Muscle layer of duodenum (tissue), 2 donors: ENCODE measurements around the gene SRSF3.

Experiments
- H3K27ac ChIP-seq: one replicate; pipeline ENCODE4 v1.7.0; 2013; ENCODE audit warnings: mild to moderate bottlenecking, low read length
- H3K27me3 ChIP-seq: one replicate; pipeline ENCODE4 v1.7.0; 2013; ENCODE audit warnings: low read depth, mild to moderate bottlenecking, control low read depth, low read length
- H3K36me3 ChIP-seq, 2 donors: one replicate each; pipeline ENCODE4 v1.7.0; 2013; ENCODE audit warnings: low read length in 2 of 2, control low read depth in 1 of 2, mild to moderate bottlenecking in 1 of 2; ENCODE audit not compliant: insufficient read depth in 2 of 2, control insufficient read depth in 1 of 2
- H3K4me1 ChIP-seq, 2 donors: one replicate each; pipeline ENCODE4 v1.7.0; 2013; ENCODE audit warnings: low read length in 2 of 2, mild to moderate bottlenecking in 2 of 2, control low read depth in 1 of 2, moderate library complexity in 1 of 2; ENCODE audit not compliant: insufficient read depth in 2 of 2, control insufficient read depth in 1 of 2
- H3K4me3 ChIP-seq, 2 donors: one replicate each; pipeline ENCODE4 v1.7.0; 2013; ENCODE audit warnings: low read length in 2 of 2, low read depth in 1 of 2, mild to moderate bottlenecking in 1 of 2
- H3K9me3 ChIP-seq, 2 donors: one replicate each; pipeline ENCODE4 v1.7.0; 2013; ENCODE audit warnings: low read length in 2 of 2, control low read depth in 1 of 2, mild to moderate bottlenecking in 1 of 2; ENCODE audit not compliant: control insufficient read depth in 1 of 2
- donor health status: healthy.

The SRSF3 gene

DNA sequence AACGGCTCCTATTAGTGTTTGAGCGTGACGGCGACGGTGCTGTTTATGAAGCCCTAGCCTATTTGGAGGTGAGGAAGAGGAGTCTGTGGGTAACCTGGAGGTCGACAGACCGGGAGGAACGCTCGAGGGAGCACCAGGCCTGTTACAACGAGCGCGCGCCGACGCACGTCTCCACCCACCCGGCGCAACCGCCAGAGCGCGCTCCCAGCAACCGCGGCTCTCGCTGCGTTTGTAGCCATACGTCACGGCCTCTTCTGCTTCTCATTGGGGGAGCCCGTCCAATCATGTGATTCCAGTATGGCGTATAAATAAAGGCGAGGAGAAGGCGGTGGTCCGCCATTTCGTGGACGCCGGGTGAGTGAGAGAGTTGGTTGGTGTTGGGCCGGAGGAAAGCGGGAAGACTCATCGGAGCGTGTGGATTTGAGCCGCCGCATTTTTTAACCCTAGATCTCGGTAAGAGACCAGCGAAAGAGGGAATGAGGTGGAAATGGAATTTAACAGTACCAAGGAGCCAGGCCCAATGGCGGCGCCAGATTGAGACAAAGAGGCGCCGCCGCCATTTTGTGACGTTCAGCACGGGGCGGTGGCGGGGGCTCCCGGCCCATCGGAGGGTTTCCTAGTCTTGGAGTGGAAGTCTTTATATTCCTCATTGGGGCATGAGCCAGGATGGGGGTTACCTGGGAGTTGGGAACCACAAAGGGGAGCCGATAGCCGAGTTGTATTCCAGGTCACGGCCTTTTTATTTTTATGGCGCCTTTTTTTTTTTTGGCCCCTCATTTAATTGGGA, at the start of gene SRSF3:
SRSF3 (plus strand) TSS at position 334 of the 787 bp plus-strand sequence. CDS start 2,401 bp downstream, outside the sequence.
- Histone ChIP-seq H3K36me3 (peaks cover 7 to 30% of the 10 kb centered on the region in 2 donors), H3K4me1 (peaks cover 0 to 23% of the 10 kb centered on the region in 2 donors), H3K27ac (peak within 1 kb of the TSS; percentile 100)

DNA sequence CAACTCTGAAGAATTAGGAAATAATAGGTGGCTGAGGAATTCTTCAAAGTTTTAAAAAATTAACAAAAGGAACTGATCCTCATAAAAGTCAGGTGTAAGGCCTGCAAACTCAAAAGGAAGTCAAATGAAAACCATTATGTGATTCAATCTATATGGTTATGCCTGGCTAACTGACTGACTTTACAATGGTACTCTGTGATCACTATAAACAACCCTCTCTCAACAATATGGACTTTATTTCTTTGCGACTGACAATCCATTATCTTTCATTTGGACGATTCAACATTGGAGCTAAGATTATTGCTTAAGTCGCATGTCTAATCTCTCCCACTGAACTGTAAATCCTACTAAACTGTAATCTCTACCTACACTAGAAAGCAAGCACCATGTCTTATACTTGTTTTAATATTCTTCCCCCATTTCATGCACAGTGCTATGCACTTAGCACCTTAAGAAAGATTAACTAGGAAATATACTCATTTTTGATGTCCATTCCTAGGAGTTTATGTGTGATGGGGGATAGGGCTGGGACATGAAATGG, 48.3 kb upstream of the SRSF3 start:
- no peaks in the 10 kb centered on the region for H3K9me3 ChIP-seq
- peak overlapping the region; percentile 99 for H3K27ac ChIP-seq
- peaks cover 0 to 4% of the 10 kb centered on the region in 2 donors for H3K36me3 ChIP-seq
- peaks cover 11 to 28% of the 10 kb centered on the region in 2 donors for H3K4me1 ChIP-seq
- H3K27me3 ChIP-seq: no peaks in the 10 kb centered on the region
- H3K4me3 ChIP-seq: peak overlapping the region; percentile 89 to 99

More for the DNA sequence above, at the start of gene SRSF3:
- H3K9me3 ChIP-seq: no peaks in the 10 kb centered on the region
- H3K27me3 ChIP-seq: no peaks in the 10 kb centered on the region
- peak within 1 kb of the TSS; percentile 95 to 99 for H3K4me3 ChIP-seq

DNA sequence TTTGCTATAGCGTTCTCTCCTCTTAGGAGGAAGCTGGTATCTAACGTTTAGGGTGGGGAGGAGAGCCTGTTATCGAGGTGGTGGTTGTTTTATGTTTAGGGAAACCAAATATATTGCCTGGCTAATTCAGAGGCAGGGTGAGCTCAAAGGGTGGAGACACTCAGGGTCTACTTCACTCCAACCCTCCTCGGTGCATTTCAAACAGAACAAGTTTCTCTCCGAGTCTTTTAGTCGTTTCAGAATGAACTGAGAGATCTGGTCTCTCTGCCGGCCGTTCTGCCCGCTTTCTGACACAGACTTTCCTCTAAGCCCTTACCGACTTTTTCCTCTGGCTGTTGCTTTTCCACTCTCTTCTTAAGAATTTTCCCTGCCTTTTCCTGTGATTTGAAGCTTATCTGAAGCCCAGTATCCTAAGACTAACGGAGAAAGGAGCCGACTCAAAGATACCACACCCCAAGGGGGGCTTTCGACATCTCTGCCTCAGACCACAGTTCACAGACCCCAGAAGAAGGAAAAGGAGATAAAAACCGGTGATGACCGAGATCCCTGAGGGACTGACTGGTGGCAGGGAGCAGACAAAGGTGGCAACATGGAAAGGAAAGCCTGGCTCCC, 47.7 kb upstream of the SRSF3 start:
- peaks cover 0 to 2% of the 10 kb centered on the region in 2 donors for H3K36me3 ChIP-seq
- H3K27me3 ChIP-seq: no peaks in the 10 kb centered on the region
- H3K4me1 ChIP-seq: peaks cover 11 to 28% of the 10 kb centered on the region in 2 donors
- H3K9me3 ChIP-seq: no peaks in the 10 kb centered on the region
- peak overlapping the region; percentile 99 for H3K27ac ChIP-seq
- H3K4me3 ChIP-seq: peak overlapping the region; percentile 89 to 99

DNA sequence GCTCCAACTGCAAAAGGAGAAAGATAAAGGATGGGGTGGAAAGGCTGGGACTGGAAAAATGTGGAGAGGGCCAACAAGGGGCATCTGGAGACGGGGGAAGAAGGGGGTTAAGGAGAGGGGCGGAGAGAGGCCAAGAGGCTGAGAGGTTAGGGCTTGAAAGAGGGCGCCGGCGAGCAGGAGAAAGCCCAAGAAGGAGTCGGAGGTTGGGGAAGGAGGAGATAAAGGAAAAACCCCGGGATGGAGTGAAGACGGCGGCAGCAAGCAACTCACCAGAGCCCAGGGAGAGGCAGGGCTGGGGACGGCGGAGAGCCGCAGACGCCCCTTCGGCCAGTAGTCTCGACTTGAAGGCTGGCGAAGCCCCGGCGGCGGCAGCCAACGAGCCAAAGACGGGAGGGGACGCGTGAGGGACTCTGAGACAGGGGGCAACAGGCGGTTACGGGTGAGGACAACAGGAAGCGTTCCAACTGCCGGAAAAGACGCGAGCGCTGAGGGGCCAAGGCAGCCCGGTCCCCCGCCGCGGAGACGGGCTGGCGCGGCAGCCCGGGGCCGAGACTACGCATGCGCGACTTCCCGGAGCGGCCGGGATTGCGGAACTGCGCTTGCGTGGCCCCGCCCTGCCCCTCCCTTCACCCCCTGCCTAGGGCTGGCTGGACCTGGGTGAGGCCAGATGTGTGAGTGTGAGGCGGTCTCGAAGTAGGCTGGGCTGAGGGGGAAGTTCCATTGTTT, 47.1 kb upstream of the SRSF3 start, which contains the start of gene STK38:
STK38 (minus strand) TSS at position 560 of the 726 bp plus-strand sequence. CDS start 7,277 bp downstream, outside the sequence.
- Histone ChIP-seq H3K4me1 (peaks cover 11 to 28% of the 10 kb centered on the region in 2 donors), H3K36me3 (no peaks in the 10 kb centered on the region), H3K27ac (peak within 1 kb of the TSS; percentile 99), H3K9me3 (no peaks in the 10 kb centered on the region), H3K4me3 (peak within 1 kb of the TSS; percentile 89 to 99), H3K27me3 (no peaks in the 10 kb centered on the region)

DNA sequence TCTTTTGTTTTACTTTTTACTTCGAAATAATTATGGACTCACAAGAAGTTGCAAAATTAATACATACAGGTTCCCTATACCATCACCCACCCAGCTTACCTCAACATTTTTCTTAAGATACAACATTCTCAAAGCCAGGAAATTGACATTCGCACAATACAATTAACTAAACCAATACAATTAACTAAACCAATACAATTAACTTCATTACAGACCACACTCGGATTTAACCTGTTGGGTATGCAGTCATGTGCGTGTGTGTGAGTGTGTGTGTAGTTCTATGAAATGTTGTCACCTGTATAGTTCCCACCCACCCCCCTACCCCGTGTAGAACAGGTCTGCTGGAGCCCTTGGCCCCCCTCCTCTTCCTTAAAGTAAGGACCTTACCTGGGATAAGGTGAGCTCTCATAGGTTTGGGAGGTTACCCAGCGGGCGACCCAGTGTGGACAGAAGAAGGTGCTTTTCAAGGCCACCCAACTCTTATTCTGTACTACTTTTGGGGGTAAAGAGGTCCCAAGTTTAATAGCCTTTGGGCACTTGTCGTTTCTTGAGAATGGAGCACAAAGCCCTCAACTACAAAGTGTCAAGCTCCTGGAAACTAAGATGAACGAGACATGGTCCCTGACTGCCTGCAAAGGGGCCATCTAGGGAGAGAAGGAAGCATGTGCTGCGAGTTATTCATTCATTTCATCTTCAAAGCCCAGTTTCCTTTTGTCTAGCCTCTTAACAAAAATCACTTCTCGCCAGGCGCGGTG, 46.3 kb upstream of the SRSF3 start:
- Histone ChIP-seq H3K27me3 (no peaks in the 10 kb centered on the region), H3K9me3 (no peaks in the 10 kb centered on the region), H3K4me3 (peak overlapping the region; percentile 44 to 89), H3K36me3 (no peaks in the 10 kb centered on the region), H3K27ac (peak overlapping the region; percentile 99), H3K4me1 (peaks cover 11 to 25% of the 10 kb centered on the region in 2 donors)

DNA sequence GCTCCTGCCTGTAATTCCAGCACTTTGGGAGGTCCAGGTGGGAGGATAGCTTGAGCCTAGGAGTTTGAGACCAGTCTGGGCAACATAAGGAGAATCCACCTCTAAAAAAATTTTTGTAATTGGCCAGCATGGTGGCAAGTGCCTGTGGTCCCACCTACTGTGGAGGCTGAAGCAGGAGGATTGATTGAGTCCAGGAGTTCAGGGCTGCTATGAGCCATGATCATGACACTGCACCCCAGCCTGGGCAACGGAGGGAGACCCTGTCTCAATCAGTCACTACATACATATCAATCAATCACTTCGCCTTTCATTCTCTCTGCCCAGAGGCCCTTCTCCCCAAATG, 45.8 kb upstream of the SRSF3 start:
- no peak overlapping the region for H3K27ac ChIP-seq

DNA sequence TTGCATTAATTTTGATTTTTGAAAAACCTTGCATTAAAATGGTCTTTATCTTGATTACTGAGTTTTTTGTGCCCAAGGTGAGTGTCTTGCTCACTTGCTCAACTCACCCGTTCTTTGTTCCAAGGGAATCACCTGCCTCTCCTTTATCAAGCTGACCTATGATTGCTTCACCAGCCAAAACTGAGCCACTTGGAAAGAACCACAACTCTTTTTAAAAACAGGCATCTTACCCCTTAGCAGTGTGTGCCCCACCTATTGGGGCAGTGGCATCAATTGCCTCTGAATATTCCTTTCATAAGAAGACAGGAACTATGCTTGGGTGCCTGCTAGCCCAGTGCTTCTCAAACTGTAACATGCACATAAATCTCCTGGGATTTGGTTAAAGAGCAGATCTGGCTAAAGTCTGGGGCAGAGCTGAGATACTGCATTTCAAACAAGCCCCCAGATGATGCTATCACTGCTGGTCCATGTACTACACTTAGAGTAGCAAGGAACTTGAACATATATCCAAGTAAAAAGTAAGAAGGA, 43.6 kb upstream of the SRSF3 start:
- no peak overlapping the region for H3K27ac ChIP-seq
- H3K4me3 ChIP-seq: no peak overlapping the region
- H3K9me3 ChIP-seq: no peaks in the 10 kb centered on the region
- no peaks in the 10 kb centered on the region for H3K27me3 ChIP-seq
- H3K36me3 ChIP-seq: no peaks in the 10 kb centered on the region
- peaks cover 2 to 12% of the 10 kb centered on the region in 2 donors for H3K4me1 ChIP-seq

More for the DNA sequence above, 45.8 kb upstream of the SRSF3 start:
- H3K36me3 ChIP-seq: no peaks in the 10 kb centered on the region
- H3K27me3 ChIP-seq: no peaks in the 10 kb centered on the region
- H3K4me1 ChIP-seq: peaks cover 11 to 21% of the 10 kb centered on the region in 2 donors
- H3K9me3 ChIP-seq: no peaks in the 10 kb centered on the region
- H3K4me3 ChIP-seq: no peak overlapping the region

DNA sequence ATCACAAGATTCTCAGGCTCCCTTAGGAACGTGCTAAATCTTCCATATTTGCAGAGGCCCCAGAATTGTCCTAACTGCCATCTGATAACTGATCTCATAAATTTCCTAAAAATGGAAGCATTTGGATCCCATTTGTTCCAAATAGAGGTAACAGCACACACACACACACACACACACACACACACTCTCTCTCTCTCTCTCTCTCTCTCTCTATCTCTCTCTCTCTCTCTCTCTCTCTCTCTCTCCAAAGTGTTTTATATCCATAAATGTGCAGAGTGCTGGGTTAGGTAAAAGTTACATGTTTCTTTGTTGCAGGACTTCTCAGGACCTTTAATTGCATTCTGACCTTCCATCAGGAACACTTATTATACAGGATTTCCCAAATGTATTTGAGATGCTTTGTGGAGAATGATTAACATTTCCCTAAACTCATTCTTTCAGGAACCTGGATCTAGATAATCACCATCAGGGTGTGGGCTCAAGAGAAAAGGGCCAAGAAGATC, 38.4 kb upstream of the SRSF3 start:
- no peak overlapping the region for H3K4me3 ChIP-seq
- H3K27ac ChIP-seq: no peak overlapping the region
- H3K36me3 ChIP-seq: no peaks in the 10 kb centered on the region
- H3K9me3 ChIP-seq: no peaks in the 10 kb centered on the region
- H3K27me3 ChIP-seq: no peaks in the 10 kb centered on the region
- peaks cover 0 to 8% of the 10 kb centered on the region in 2 donors for H3K4me1 ChIP-seq

DNA sequence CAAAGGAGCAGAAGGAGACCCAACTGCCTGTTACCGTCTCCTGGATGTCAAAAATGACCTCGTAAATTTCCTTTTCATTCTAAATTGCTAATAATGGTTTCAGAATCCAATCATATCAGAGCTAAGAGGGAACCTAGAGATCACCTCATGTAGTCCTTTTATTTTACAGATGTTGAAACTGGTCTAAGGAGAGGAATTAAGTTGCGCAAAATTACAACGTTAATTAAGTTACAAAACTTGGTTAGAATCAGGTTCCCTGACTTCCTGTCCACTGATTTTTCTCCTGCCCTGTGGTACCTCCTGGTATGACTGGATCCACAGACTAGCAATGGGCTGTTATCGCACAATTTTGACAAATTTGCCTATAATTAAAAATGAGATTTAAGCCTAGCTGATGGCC, 37.9 kb upstream of the SRSF3 start:
- no peaks in the 10 kb centered on the region for H3K36me3 ChIP-seq
- peaks cover 0 to 8% of the 10 kb centered on the region in 2 donors for H3K4me1 ChIP-seq

DNA sequence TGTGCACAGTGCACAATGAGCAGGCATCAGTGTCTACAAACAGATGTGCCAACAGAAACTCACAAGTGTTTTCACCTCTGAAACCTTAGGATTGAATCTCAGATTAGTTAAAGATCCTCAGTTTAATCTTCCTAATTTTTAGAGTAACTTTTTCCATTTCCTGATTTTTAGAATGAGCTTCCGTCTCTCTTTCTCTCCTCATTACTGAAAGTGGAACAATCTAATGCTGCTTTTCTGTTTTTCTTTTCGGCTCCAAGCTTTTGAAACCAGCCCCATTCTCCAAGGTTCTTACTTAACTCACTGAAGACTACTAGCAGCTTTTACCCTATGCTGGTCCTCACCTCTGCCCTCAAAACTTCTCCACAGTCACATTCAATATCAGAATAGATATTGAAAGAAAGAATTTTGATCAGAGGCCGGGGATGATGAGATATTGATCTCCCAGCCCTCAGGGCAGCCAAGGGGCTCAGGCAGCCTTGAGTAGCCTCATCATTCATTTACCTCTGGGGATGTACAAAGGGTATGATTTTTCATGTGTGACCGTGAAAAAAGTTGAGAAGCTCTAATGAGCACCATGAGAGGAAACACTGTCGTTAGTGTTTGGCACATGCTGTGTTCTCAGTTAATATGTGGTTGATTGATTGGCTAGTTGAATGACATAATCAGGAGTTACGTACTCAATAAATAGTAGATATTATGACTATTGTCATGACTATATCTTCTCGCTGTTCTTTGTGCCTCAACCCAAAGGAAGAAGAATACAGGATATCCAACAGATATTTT, 35.0 kb upstream of the SRSF3 start:
- Histone ChIP-seq H3K4me3 (no peak overlapping the region), H3K36me3 (no peaks in the 10 kb centered on the region), H3K27me3 (no peaks in the 10 kb centered on the region), H3K27ac (no peak overlapping the region), H3K4me1 (peaks cover 0 to 8% of the 10 kb centered on the region in 2 donors), H3K9me3 (no peaks in the 10 kb centered on the region)

More for the DNA sequence above, 37.9 kb upstream of the SRSF3 start:
- no peak overlapping the region for H3K4me3 ChIP-seq
- no peak overlapping the region for H3K27ac ChIP-seq
- no peaks in the 10 kb centered on the region for H3K9me3 ChIP-seq
- H3K27me3 ChIP-seq: no peaks in the 10 kb centered on the region
